Kidney (tissue), 14 donors: ENCODE data around the gene MVP. TPM values are rescaled to one million over a fixed set of nuclear protein-coding genes. Genes with fewer than 3 reads are reported as not detected.

Source experiments
- DNase-seq, 5 donors: peaks; one replicate each; pipeline ENCODE4 v3.0.0-alpha.2; 2013 to 2020
- FAIRE-seq: peaks from 2 replicates; lab custom pipeline; 2012; peaks lifted over from hg19 to GRCh38; lab: Jason Lieb, UNC
- H3K27ac ChIP-seq, 2 donors: one replicate each; pipeline ENCODE4 v1.7.0; 2013; ENCODE audit warnings: low read depth in 2 of 2, low read length in 2 of 2, inconsistent platforms in 1 of 2
- H3K27me3 ChIP-seq: one replicate; pipeline ENCODE4 v1.7.1; 2013; ENCODE audit warnings: low read length, inconsistent platforms; ENCODE audit not compliant: control insufficient read depth, insufficient read depth
- H3K36me3 ChIP-seq, 3 donors: one replicate each; pipeline versions ENCODE4 v1.7.0 to v1.7.1; 2013; ENCODE audit warnings: low read length in 3 of 3, control low read depth in 1 of 3, inconsistent platforms in 1 of 3; ENCODE audit not compliant: insufficient read depth in 3 of 3, control insufficient read depth in 2 of 3
- H3K4me1 ChIP-seq, 3 donors: one replicate each; pipeline versions ENCODE4 v1.7.0 to v1.7.1; 2013; ENCODE audit warnings: low read length in 3 of 3, inconsistent platforms in 1 of 3, low read depth in 1 of 3; ENCODE audit not compliant: control insufficient read depth in 2 of 3, insufficient read depth in 2 of 3
- H3K4me3 ChIP-seq, 3 donors: one replicate each; pipeline versions ENCODE4 v1.7.0 to v1.8.1; 2013; ENCODE audit warnings: low read length in 3 of 3, control low read depth in 1 of 3, inconsistent platforms in 1 of 3
- H3K9ac ChIP-seq, 3 donors: one replicate each; pipeline versions ENCODE4 v1.7.0 to v1.7.1; 2013; ENCODE audit warnings: low read length in 3 of 3, control low read depth in 1 of 3, inconsistent platforms in 1 of 3
- H3K9me3 ChIP-seq, 3 donors: one replicate each; pipeline versions ENCODE4 v1.7.0 to v1.7.1; 2013; ENCODE audit warnings: low read length in 3 of 3, control low read depth in 1 of 3, inconsistent platforms in 1 of 3; ENCODE audit not compliant: control insufficient read depth in 2 of 3, insufficient read depth in 1 of 3
- CTCF ChIP-seq: IDR thresholded peaks from 3 replicates; pipeline ENCODE4 v1.5.1; 2012; ENCODE audit warnings: mild to moderate bottlenecking, moderate library complexity, borderline replicate concordance; ENCODE audit not compliant: insufficient read depth; ENCODE audit errors: extremely low read depth
- intact Hi-C: fragments of 100-400 bp; cut with DNase I; formaldehyde crosslinking; loops from one replicate; pipeline ENCODE4 v1.11.1; 2022
- polyA plus RNA-seq: library from polyadenylated mRNA; stranded (reverse); fragments of 350-450 nt; fragmentation: Illumina TruSeq; extraction: RNeasy Lipid Tissue Mini Kit (QIAGEN cat#74804); gene quantifications from one replicate; pipeline ENCODE4 v1.2.3, GENCODE V29; 2014; ENCODE audit warnings: low read depth, low replicate concordance; ENCODE audit not compliant: insufficient read depth
- total RNA-seq: library from RNA; stranded (reverse); fragmentation: NEBNext Ultra II Directional; extraction: Animal tissue kit (Norgen Biotek cat#: 25700); gene quantifications from one replicate; pipeline ENCODE4 v1.2.1, GENCODE V29; 2021
- donor health status: control.
- donor health status: control.
- donor health status: control.
- donor health status: control.
- donor health status: control.
- donor health status: DM: yes; HTN: yes; CAD: no.
- donor health status: Normal renal cell carcinoma (clear cell type).

The MVP gene
- total and polyA plus RNA-seq, 2 donors from 2014 or later: 123 to 271 TPM

GRCh38 chr16:29804455-29805231 is 15.6 kb upstream of the MVP start:
- Histone ChIP-seq H3K4me3 (peak overlapping the region; percentile 80 to 85 (median 85)), H3K9ac (peak overlapping the region; percentile 73 to 86 (median 78)), H3K27ac (peak overlapping the region; percentile 95), H3K4me1 (peaks cover 2 to 27% (median 18%) of the 10 kb centered on the region in 3 donors), H3K27me3 (no peaks in the 10 kb centered on the region), H3K9me3 (no peaks in the 10 kb centered on the region), H3K36me3 (peaks cover 3 to 7% (median 5%) of the 10 kb centered on the region in 3 donors)
- TF ChIP-seq CTCF: no peak
- DNase-seq: peak in 2 of 5 donors; percentile 44 to 54
- intact Hi-C loops: no loop called here
- no peak for FAIRE-seq

- H3K27ac ChIP-seq: peak overlapping the region; percentile 95
- no peaks in the 10 kb centered on the region for H3K9me3 ChIP-seq
- DNase-seq: peak; percentile 99
- H3K27me3 ChIP-seq: no peaks in the 10 kb centered on the region
- H3K4me1 ChIP-seq: peaks cover 2 to 29% (median 18%) of the 10 kb centered on the region in 3 donors
- H3K36me3 ChIP-seq: peaks cover 2 to 5% (median 3%) of the 10 kb centered on the region in 3 donors
- peak overlapping the region; percentile 80 to 85 (median 85) for H3K4me3 ChIP-seq
- H3K9ac ChIP-seq: peak overlapping the region; percentile 73 to 86 (median 78)
- TF ChIP-seq CTCF: peak; percentile 7
- no peak for FAIRE-seq
- intact Hi-C loops: no loop called here
These were observed 14.8 kb upstream of the MVP start for GRCh38 chr16:29805232-29806098.

- TF ChIP-seq CTCF: no peak
- peak within 1 kb of the TSS; percentile 59 to 85 (median 85) for H3K4me3 ChIP-seq
- peaks cover 2 to 5% (median 3%) of the 10 kb centered on the region in 3 donors for H3K36me3 ChIP-seq
- H3K27ac ChIP-seq: peak within 1 kb of the TSS; percentile 95
- FAIRE-seq (no peak), DNase-seq (no peak)
- H3K27me3 ChIP-seq: no peaks in the 10 kb centered on the region
- H3K9me3 ChIP-seq: no peaks in the 10 kb centered on the region
- peak within 1 kb of the TSS in 2 of 3 donors; percentile 61 to 66 for H3K9ac ChIP-seq
- intact Hi-C loops: no loop called here
- peaks cover 2 to 34% (median 18%) of the 10 kb centered on the region in 3 donors for H3K4me1 ChIP-seq
These were observed 14.1 kb upstream of the MVP start, which contains the start of gene MAZ for GRCh38 chr16:29806099-29806579. Gene MAZ (plus strand): TSS chr16:29806529. CDS start chr16:29806702, 173 bp downstream.
